HG02840 (cell line): ENCODE data around the gene TLCD5.

Experiments
- ATAC-seq: cut with Tn5 transposase; IDR thresholded peaks from one replicate; pipeline ENCODE4 v1.9.1; 2021; ENCODE audit warnings: mild to moderate bottlenecking, moderate library complexity, moderate number of reproducible peaks; ENCODE audit not compliant: unreplicated experiment, low FRiP score

TLCD5 gene

GRCh38 chr11:120375076-120375475 is 50.0 kb downstream of the TLCD5 start:
- no peak for ATAC-seq

GRCh38 chr11:120376547-120377182 is 51.6 kb downstream of the TLCD5 start:
- no peak for ATAC-seq

GRCh38 chr11:120378474-120378873 is 53.4 kb downstream of the TLCD5 start:
- no peak for ATAC-seq

- ATAC-seq = no peak
Measured at GRCh38 chr11:120381401-120381800, 56.3 kb downstream of the TLCD5 start.
